Dermis microvascular lymphatic vessel endothelial cell (primary cell): ENCODE results near the gene ADGRG1. TPM values are rescaled to one million over a fixed set of nuclear protein-coding genes. Genes with fewer than 3 reads are reported as not detected.

Experiments
- total RNA-seq: library from RNA; depleted of rRNA; stranded (reverse); fragments of >200 nt; gene quantifications from 2 replicates; pipeline ENCODE4 v1.2.1, GENCODE V29; 2014

The ADGRG1 gene
- total RNA-seq, 1 donor from 2014 or later: 15.3 TPM

Other genes with a start within 250 kb of the ADGRG1 start
- gene CCL17, start 223.9 kb upstream of the ADGRG1 start, total RNA-seq: not detected in 2 replicates
- gene CIAPIN1, start 181.2 kb upstream of the ADGRG1 start, total RNA-seq: 66.4 and 68.6 TPM in 2 replicates
- 42.2 and 42.4 TPM in 2 replicates for gene COQ9, start 181.2 kb upstream of the ADGRG1 start, total RNA-seq
- 98.3 and 136 TPM in 2 replicates for gene POLR2C, start 166.0 kb upstream of the ADGRG1 start, total RNA-seq
- 17.2 and 19.8 TPM in 2 replicates for gene DOK4, start 142.1 kb upstream of the ADGRG1 start, total RNA-seq
- 8.9 and 11.6 TPM in 2 replicates for gene CCDC102A, start 92.1 kb upstream of the ADGRG1 start, total RNA-seq
- gene ADGRG5, start 86.0 kb upstream of the ADGRG1 start, total RNA-seq: not detected in 2 replicates
- 1.3 and 9.2 TPM in 2 replicates for gene ADGRG3, start 39.7 kb downstream of the ADGRG1 start, total RNA-seq
- gene DRC7, start 66.2 kb downstream of the ADGRG1 start, total RNA-seq: 0.13 and 0.26 TPM in 2 replicates
- gene KATNB1, start 107.1 kb downstream of the ADGRG1 start, total RNA-seq: 23.6 and 38.3 TPM in 2 replicates
- 31.1 and 63.8 TPM in 2 replicates for gene KIFC3, start 173.9 kb downstream of the ADGRG1 start, total RNA-seq